HepG2 (cell line): ENCODE measurements around the gene SLC16A6. TPM values are rescaled to one million over a fixed set of nuclear protein-coding genes. Genes with fewer than 3 reads are reported as not detected.

Experiments used
- ATAC-seq: fragments of 200-7000 bp; cut with Tn5 transposase; 3 replicates; pipeline ENCODE4 v1.9.1; 2020; ENCODE audit warnings: mild to moderate bottlenecking, moderate library complexity
- BruUV-seq: library from RNA; stranded (reverse); fragments of 400-500 nt; replicated peaks from 2 replicates; lab custom pipeline; 2021; lab: Mats Ljungman, UMichigan
- CTCF ChIA-PET: fragments of 300-600 bp; formaldehyde crosslinking; extraction: SDS; loops from one replicate; lab custom pipeline; 2021; ENCODE audit warnings: low total read pairs, inconsistent platforms, low intra/inter-chr PET ratio; lab: Yijun Ruan, JAX
- POLR2A ChIA-PET: fragments of 350-600 bp; sonication (Branson Sonifier 250); formaldehyde crosslinking; loops from one replicate; lab custom pipeline; 2020; ENCODE audit warnings: antibody characterized with exemption, inconsistent platforms; lab: Yijun Ruan, JAX
- DNase-seq: peaks from one replicate; pipeline ENCODE4 v3.0.0-alpha.2; 2015; ENCODE audit warnings: low spot score
- FAIRE-seq: peaks from 3 replicates; lab custom pipeline; 2011; peaks lifted over from hg19 to GRCh38; lab: Jason Lieb, UNC
- H2AFZ ChIP-seq: one replicate; pipeline ENCODE4 v1.6.1; 2011; ENCODE audit warnings: low read length, inconsistent platforms
- H3K27ac ChIP-seq: fragments of 300-600 bp; 3 replicates; pipeline ENCODE4 v1.8.0; 2011; ENCODE audit warnings: mixed run types, mild to moderate bottlenecking, mixed read lengths, low read length, inconsistent platforms; ENCODE audit not compliant: insufficient read depth; ENCODE audit errors: extremely low read length
- H3K27me3 ChIP-seq, 2 experiments: fragments of 200-600 bp in 1 of 2; 2 replicates in 1 of 2; 3 replicates in 1 of 2; pipeline versions ENCODE4 v1.6.0 to v1.8.0; 2011; ENCODE audit warnings: low read length in 2 of 2, mild to moderate bottlenecking in 2 of 2, moderate library complexity in 2 of 2, inconsistent platforms in 1 of 2; ENCODE audit not compliant: insufficient read depth in 2 of 2, control insufficient read depth in 1 of 2
- H3K36me3 ChIP-seq, 2 experiments: fragments of 200-600 bp in 1 of 2; replicated peaks in 1 of 2; 2 replicates in 1 of 2; 3 replicates in 1 of 2; pipeline versions ENCODE4 v1.5.1 to v1.8.0; 2011; ENCODE audit warnings: low read length in 2 of 2, inconsistent platforms in 1 of 2; ENCODE audit not compliant: insufficient read depth in 2 of 2, control insufficient read depth in 1 of 2
- H3K4me1 ChIP-seq: 2 replicates; pipeline ENCODE4 v1.5.1; 2012; ENCODE audit warnings: low read length, inconsistent platforms; ENCODE audit not compliant: insufficient read depth
- H3K4me2 ChIP-seq: 2 replicates; pipeline ENCODE4 v1.6.0; 2011; ENCODE audit warnings: low read depth, low read length, inconsistent platforms
- H3K4me3 ChIP-seq, 3 experiments: fragments of 200-600 bp in 1 of 3; sonication (generic), shearing (Covaris generic) in 1 of 3; replicated peaks in 1 of 3; 2 replicates each; pipeline ENCODE4 v1.5.1; 2011 to 2016; ENCODE audit warnings: low read length in 3 of 3, inconsistent platforms in 2 of 3, low read depth in 2 of 3, mild to moderate bottlenecking in 2 of 3, control low read depth in 1 of 3, mixed read lengths in 1 of 3; ENCODE audit not compliant: insufficient read depth in 1 of 3
- H3K79me2 ChIP-seq: one replicate; pipeline ENCODE4 v1.6.1; 2011; ENCODE audit warnings: low read length, inconsistent platforms; ENCODE audit not compliant: insufficient read depth
- H3K9ac ChIP-seq: 2 replicates; pipeline ENCODE4 v1.6.0; 2011; ENCODE audit warnings: mild to moderate bottlenecking, low read depth, low read length, inconsistent platforms; ENCODE audit not compliant: insufficient read depth
- H3K9me3 ChIP-seq: 2 replicates; pipeline ENCODE4 v1.5.1; 2012; ENCODE audit warnings: mild to moderate bottlenecking, low read length
- H4K20me1 ChIP-seq: 2 replicates; pipeline ENCODE4 v1.6.0; 2011; ENCODE audit warnings: inconsistent platforms, mild to moderate bottlenecking, low read length, moderate library complexity; ENCODE audit not compliant: insufficient read depth
- ATF3 ChIP-seq: sonication (generic); formaldehyde crosslinking; IDR thresholded peaks from 2 replicates; pipeline ENCODE4 v1.4.0; 2020; ENCODE audit warnings: missing genetic modification reagents
- FOXA1 ChIP-seq, 2 experiments: fragments of 450-650 bp in 1 of 2; sonication (generic) in 1 of 2; formaldehyde crosslinking in 1 of 2; IDR thresholded peaks; 2 replicates each; pipeline versions ENCODE4 v1.4.0 to v1.6.1; 2016 to 2020; ENCODE audit warnings: missing genetic modification reagents in 1 of 2
- FOXA3 ChIP-seq: IDR thresholded peaks from 2 replicates; pipeline ENCODE4 v1.6.1; 2016; ENCODE audit warnings: missing genetic modification reagents, missing compliant biosample characterization
- GFI1 ChIP-seq: sonication (generic); formaldehyde crosslinking; IDR thresholded peaks from 2 replicates; pipeline ENCODE4 v1.5.0; 2020; ENCODE audit warnings: missing genetic modification reagents, mild to moderate bottlenecking, borderline replicate concordance
- HIVEP1 ChIP-seq: sonication (generic); formaldehyde crosslinking; IDR thresholded peaks from 2 replicates; pipeline ENCODE4 v1.4.0; 2020; ENCODE audit warnings: mild to moderate bottlenecking, missing genetic modification reagents
- HNRNPLL ChIP-seq: fragments of 200-400 bp; formaldehyde crosslinking; IDR thresholded peaks from 2 replicates; pipeline ENCODE4 v1.6.1; 2017; ENCODE audit warnings: mild to moderate bottlenecking, low read depth, low read length; ENCODE audit not compliant: poor library complexity, severe bottlenecking
- KLF11 ChIP-seq: IDR thresholded peaks from 2 replicates; pipeline ENCODE4 v1.6.1; 2016; ENCODE audit warnings: missing compliant biosample characterization
- KLF6 ChIP-seq: IDR thresholded peaks from 2 replicates; pipeline ENCODE4 v1.8.0; 2016; ENCODE audit warnings: missing biosample characterization, missing genetic modification reagents
- MIER3 ChIP-seq: IDR thresholded peaks from 2 replicates; pipeline ENCODE4 v1.6.1; 2016; ENCODE audit warnings: missing compliant biosample characterization, borderline replicate concordance
- PHF8 ChIP-seq: sonication (generic); formaldehyde crosslinking; IDR thresholded peaks from 2 replicates; pipeline ENCODE4 v1.5.0; 2020; ENCODE audit warnings: missing genetic modification reagents
- SALL1 ChIP-seq: sonication (generic); formaldehyde crosslinking; IDR thresholded peaks from 2 replicates; pipeline ENCODE4 v1.8.0; 2022; ENCODE audit warnings: mild to moderate bottlenecking, missing genetic modification reagents
- SIN3B ChIP-seq: fragments of 150-350 bp; IDR thresholded peaks from 2 replicates; pipeline ENCODE4 v1.6.1; 2014; ENCODE audit warnings: low read length
- SOX6 ChIP-seq, 2 experiments: fragments of 450-650 bp in 1 of 2; sonication (generic) in 1 of 2; formaldehyde crosslinking in 1 of 2; IDR thresholded peaks; 2 replicates each; pipeline versions ENCODE4 v1.4.0 to v1.6.1; 2017 to 2020; ENCODE audit warnings: antibody characterized with exemption in 1 of 2, mild to moderate bottlenecking in 1 of 2, missing genetic modification reagents in 1 of 2
- TARDBP ChIP-seq: sonication (generic); formaldehyde crosslinking; IDR thresholded peaks from 2 replicates; pipeline ENCODE4 v1.8.0; 2022; ENCODE audit warnings: mild to moderate bottlenecking, missing genetic modification reagents
- ZBTB33 ChIP-seq: sonication (generic); formaldehyde crosslinking; IDR thresholded peaks from 2 replicates; pipeline ENCODE4 v1.4.0; 2020; ENCODE audit warnings: missing genetic modification reagents
- ZNF12 ChIP-seq: sonication (generic); formaldehyde crosslinking; IDR thresholded peaks from 2 replicates; pipeline ENCODE4 v1.5.0; 2020; ENCODE audit warnings: missing genetic modification reagents
- ZNF841 ChIP-seq: sonication (generic); formaldehyde crosslinking; IDR thresholded peaks from 2 replicates; pipeline ENCODE4 v1.8.1; 2023; ENCODE audit warnings: missing genetic modification reagents, borderline replicate concordance
- WGBS: methylation state at CpG from one replicate; pipeline ENCODE4 v1.1.6; 2017; ENCODE audit warnings: low lambda C conversion rate; 5-methylcytosine and 5-hydroxymethylcytosine counted together
- in situ Hi-C: cut with HindIII; loops from 2 replicates; pipeline ENCODE4 v1.10.0; 2017; ENCODE audit warnings: low pct_unique_long_range_greater_than_20kb; ENCODE audit not compliant: extremely low pct_ligation_motif_present
- intact Hi-C: fragments of 100-400 bp; cut with micrococcal nuclease; formaldehyde crosslinking; loops from one replicate; pipeline ENCODE4 v1.10.0; 2022; ENCODE audit not compliant: unreplicated experiment
- polyA plus RNA-seq, 8 experiments: library from polyadenylated mRNA; depleted of rRNA in 3 of 8; stranded (reverse) in 7 of 8; unstranded in 1 of 8; fragments of >200 nt; fragmentation: Illumina TruSeq in 4 of 8; extraction: Trizol in 4 of 8; gene quantifications; 2 replicates each; pipeline versions ENCODE4 v1.2.1 to v1.2.3, GENCODE V29; 2011 to 2016; ENCODE audit warnings: low read depth in 4 of 8, missing spikeins in 1 of 8, mixed read lengths in 1 of 8; ENCODE audit not compliant: insufficient read depth in 1 of 8
- total RNA-seq, 5 experiments: library from RNA; depleted of rRNA; stranded (reverse); fragments of >200 nt; fragmentation: Illumina TruSeq; extraction: Trizol; gene quantifications; 2 replicates each; pipeline ENCODE4 v1.2.3, GENCODE V29; 2016; ENCODE audit warnings: low read depth in 1 of 5

SLC16A6 gene
- total and polyA plus RNA-seq, 2 of the 13 experiments (the other 11 are each of a cell fraction or from before 2014, with no cell fraction given): 1.1 to 44.7 TPM

GRCh38 chr17:68307443-68307842, 16.5 kb upstream of the SLC16A6 start (continued):
- TF ChIP-seq HIVEP1 (CRISPR knock-in tag) (no peak), KLF6 (CRISPR knock-in tag) (no peak), HNRNPLL (no peak), PHF8 (CRISPR knock-in tag) (no peak), ATF3 (CRISPR knock-in tag) (no peak)
- TF ChIP-seq, all 625 proteins: peak for 0

- no peak for ATAC-seq
- CTCF ChIA-PET: no interaction called here
- intact Hi-C loops: no loop called here
These were observed 15.9 kb upstream of the SLC16A6 start for GRCh38 chr17:68306819-68307218.

More at GRCh38 chr17:68306819-68307218, 15.9 kb upstream of the SLC16A6 start:
- H3K4me2 ChIP-seq: no peak overlapping the region
- no peaks in the 10 kb centered on the region for H4K20me1 ChIP-seq
- in situ Hi-C loops: no loop called here
- no peaks in the 10 kb centered on the region for H3K27me3 ChIP-seq
- no peak overlapping the region for H3K27ac ChIP-seq
- no peaks in the 10 kb centered on the region for H3K9me3 ChIP-seq
- POLR2A ChIA-PET: no interaction called here
- no peaks in the 10 kb centered on the region for H3K79me2 ChIP-seq
- TF ChIP-seq ZNF12 (CRISPR knock-in tag) (no peak), MIER3 (no peak), TARDBP (CRISPR knock-in tag) (no peak), GFI1 (CRISPR knock-in tag) (no peak), ZBTB33 (no peak), FOXA3 (0 out of 2 replicates have a peak, but pooled peaks have one; percentile 19), SOX6 (IDR thresholded peaks at IDR 0.05) (no peak), SOX6 (CRISPR knock-in tag; IDR thresholded peaks at IDR 0.05) (no peak), KLF11 (CRISPR knock-in tag) (no peak), ZNF841 (CRISPR knock-in tag) (no peak), SIN3B (no peak), FOXA1 (IDR thresholded peaks at IDR 0.05) (no peak), FOXA1 (CRISPR knock-in tag; IDR thresholded peaks at IDR 0.05) (peak; percentile 30; the same call in 1 of the 2 replicates), SALL1 (CRISPR knock-in tag) (0 out of 2 replicates have a peak, but pooled peaks have one; percentile 11)
- H3K36me3 ChIP-seq: no peaks in the 10 kb centered on the region; a peak in 1 of 5 replicates
- WGBS: 76% methylated on average over 6 of the region's 6 CpGs
- H3K9ac ChIP-seq: no peak overlapping the region
- FAIRE-seq: no peak
- no peak overlapping the region for H3K4me3 ChIP-seq
- H3K4me1 ChIP-seq: peaks cover 68% of the 10 kb centered on the region
- no TSS peak for BruUV-seq
- DNase-seq: no peak
- H2AFZ ChIP-seq: no peak overlapping the region
